Measurements from ENCODE around the gene CXCR5.

DNA sequence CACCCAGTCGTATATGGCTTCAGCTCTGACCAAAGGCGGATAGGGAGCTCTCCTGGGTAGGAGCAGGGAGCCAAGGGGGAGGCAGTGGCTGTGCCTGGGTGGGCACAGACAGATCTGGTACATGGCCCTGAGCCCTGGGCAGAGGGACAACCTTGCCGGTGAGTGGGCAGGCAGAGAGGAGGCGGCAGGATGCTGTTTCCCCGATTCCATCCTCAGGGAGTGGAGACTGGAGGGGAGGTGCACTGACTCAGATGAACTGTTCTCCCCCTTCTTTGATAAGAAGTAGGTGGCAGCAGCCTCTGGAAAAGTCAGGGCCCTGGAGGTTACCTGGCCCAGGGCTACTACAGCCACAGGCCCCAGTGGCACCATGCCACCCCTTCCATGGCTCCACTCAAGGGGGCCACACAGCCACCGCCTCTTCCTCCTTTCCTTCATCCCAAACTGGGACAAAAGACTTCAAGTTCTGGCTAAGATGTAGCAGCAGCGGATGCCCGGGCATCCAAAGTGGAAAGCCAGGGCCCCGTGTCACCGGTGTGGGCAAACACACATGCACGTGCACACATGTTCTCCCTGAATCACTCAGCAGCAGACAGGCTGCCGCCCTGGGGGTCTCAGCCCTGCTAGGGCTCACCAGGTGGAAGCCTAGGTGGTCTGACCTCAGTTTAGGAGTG is 13.4 kb downstream of the CXCR5 start:
- TF ChIP-seq, protein P1, sequence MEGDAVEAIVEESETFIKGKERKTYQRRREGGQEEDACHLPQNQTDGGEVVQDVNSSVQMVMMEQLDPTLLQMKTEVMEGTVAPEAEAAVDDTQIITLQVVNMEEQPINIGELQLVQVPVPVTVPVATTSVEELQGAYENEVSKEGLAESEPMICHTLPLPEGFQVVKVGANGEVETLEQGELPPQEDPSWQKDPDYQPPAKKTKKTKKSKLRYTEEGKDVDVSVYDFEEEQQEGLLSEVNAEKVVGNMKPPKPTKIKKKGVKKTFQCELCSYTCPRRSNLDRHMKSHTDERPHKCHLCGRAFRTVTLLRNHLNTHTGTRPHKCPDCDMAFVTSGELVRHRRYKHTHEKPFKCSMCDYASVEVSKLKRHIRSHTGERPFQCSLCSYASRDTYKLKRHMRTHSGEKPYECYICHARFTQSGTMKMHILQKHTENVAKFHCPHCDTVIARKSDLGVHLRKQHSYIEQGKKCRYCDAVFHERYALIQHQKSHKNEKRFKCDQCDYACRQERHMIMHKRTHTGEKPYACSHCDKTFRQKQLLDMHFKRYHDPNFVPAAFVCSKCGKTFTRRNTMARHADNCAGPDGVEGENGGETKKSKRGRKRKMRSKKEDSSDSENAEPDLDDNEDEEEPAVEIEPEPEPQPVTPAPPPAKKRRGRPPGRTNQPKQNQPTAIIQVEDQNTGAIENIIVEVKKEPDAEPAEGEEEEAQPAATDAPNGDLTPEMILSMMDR (optimal IDR thresholded peaks at IDR 0.05 in 1 of 3, IDR thresholded peaks at IDR 0.05 in 1 of 3, conservative IDR thresholded peaks at IDR 0.05 in 1 of 3; ENCODE audit: extremely low read depth in 1 of 3, insufficient read depth in 2 of 3, low read length in 3 of 3), result no peak
- no peak for TF ChIP-seq EZH2 (IDR thresholded peaks at IDR 0.05; ENCODE audit: low read length)

Data from keratinocyte (primary cell).